NOMO-1 treated with dmso at 0.1 percent for 144 hours (cell line): ENCODE results near the gene SPC25.
"Not testable (repeated sequence)": the region's sequence is repeated elsewhere in the genome, so short reads cannot be mapped to it uniquely, and the experiment has no call there.

ENCODE experiments used
- DNase-seq: peaks from one replicate; lab custom pipeline; 2025; ENCODE audit not compliant: unreplicated experiment; lab: John Stamatoyannopoulos, UW

SPC25 gene

GRCh38 chr2:168890006-168890782, at the start of gene SPC25:
TSS of gene SPC25 (minus strand) at chr2:168890430. CDS start at chr2:168889519, 911 bp downstream.
- DNase-seq = peak; percentile 95

- DNase-seq = no peak
These were observed 49.7 kb upstream of the SPC25 start for GRCh38 chr2:168939918-168940317.

- DNase-seq = no peak
These were observed 48.8 kb upstream of the SPC25 start for GRCh38 chr2:168939061-168939460.

- no peak for DNase-seq
These were observed 45.8 kb upstream of the SPC25 start for GRCh38 chr2:168935810-168936581.

- no peak for DNase-seq
These were observed 44.6 kb upstream of the SPC25 start for GRCh38 chr2:168934826-168935225.

GRCh38 chr2:168932174-168932573, 41.9 kb upstream of the SPC25 start:
- DNase-seq = not testable (repeated sequence)

GRCh38 chr2:168930242-168930641, 40.0 kb upstream of the SPC25 start:
- DNase-seq = no peak

GRCh38 chr2:168929031-168929430, 38.8 kb upstream of the SPC25 start:
- DNase-seq = no peak

- no peak for DNase-seq
These were observed 38.0 kb upstream of the SPC25 start for GRCh38 chr2:168928113-168928831.

- no peak for DNase-seq
These were observed 36.6 kb upstream of the SPC25 start for GRCh38 chr2:168926621-168927386.

- no peak for DNase-seq
These were observed 30.4 kb upstream of the SPC25 start for GRCh38 chr2:168920504-168921157.

GRCh38 chr2:168916331-168916675, 26.1 kb upstream of the SPC25 start:
- no peak for DNase-seq

- DNase-seq = no peak
These were observed 25.5 kb upstream of the SPC25 start for GRCh38 chr2:168915441-168916330.

- DNase-seq = no peak
These were observed 23.3 kb upstream of the SPC25 start for GRCh38 chr2:168913495-168913894.

GRCh38 chr2:168912901-168913369, 22.7 kb upstream of the SPC25 start:
- peak; percentile 9 for DNase-seq

- peak; percentile 10 for DNase-seq
These were observed 22.2 kb upstream of the SPC25 start for GRCh38 chr2:168912466-168912865.

GRCh38 chr2:168910330-168910729, 20.1 kb upstream of the SPC25 start:
- no peak for DNase-seq

GRCh38 chr2:168907940-168908662, 17.9 kb upstream of the SPC25 start:
- DNase-seq = no peak

- no peak for DNase-seq
These were observed 14.1 kb upstream of the SPC25 start for GRCh38 chr2:168904358-168904757.
